ENCODE results near the gene TP53. TPM values are rescaled to one million over a fixed set of nuclear protein-coding genes. Genes with fewer than 3 reads are reported as not detected.

TP53 gene
- polyA plus RNA-seq, 1 donor (not counting 4 experiments of a cell fraction or from before 2014, with no cell fraction given), result 22.0 TPM

DNA sequence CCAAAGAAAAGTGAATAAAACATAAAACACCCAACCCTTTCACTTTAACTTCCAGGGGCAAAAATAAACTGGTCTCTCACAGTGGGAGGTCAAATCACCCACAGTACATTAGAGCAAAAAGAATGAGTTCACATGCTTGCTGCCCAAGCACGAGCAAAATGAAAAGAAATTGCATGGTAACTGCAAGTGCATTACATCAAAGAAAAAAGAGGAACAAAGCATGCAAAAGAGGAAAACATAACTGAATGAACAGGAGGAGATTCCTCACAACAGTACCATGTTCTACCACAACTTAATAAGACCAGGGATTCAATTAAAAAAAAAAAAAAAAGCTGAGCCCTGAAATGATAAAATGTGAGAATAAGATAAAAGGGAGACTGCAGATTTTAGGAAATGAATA, 42.5 kb upstream of the TP53 start:
- H3K9ac ChIP-seq (ENCODE audit: control insufficient read depth, extremely low read depth, insufficient read depth, low read length), result no peak overlapping the region
- no peaks in the 10 kb centered on the region for H3K9me1 ChIP-seq (ENCODE audit: control insufficient read depth, extremely low read depth, insufficient read depth, low read length)
- no peak overlapping the region for H2AFZ ChIP-seq (ENCODE audit: control insufficient read depth, low read length)
- DNase-seq (ENCODE audit: low read depth, low spot score), result no peak
- FAIRE-seq, result no peak
- H3K36me3 ChIP-seq (ENCODE audit: control insufficient read depth in 2 of 2, extremely low read depth in 1 of 2, insufficient read depth in 2 of 2, low read length in 2 of 2), result no peaks in the 10 kb centered on the region
- TF ChIP-seq, protein P1, sequence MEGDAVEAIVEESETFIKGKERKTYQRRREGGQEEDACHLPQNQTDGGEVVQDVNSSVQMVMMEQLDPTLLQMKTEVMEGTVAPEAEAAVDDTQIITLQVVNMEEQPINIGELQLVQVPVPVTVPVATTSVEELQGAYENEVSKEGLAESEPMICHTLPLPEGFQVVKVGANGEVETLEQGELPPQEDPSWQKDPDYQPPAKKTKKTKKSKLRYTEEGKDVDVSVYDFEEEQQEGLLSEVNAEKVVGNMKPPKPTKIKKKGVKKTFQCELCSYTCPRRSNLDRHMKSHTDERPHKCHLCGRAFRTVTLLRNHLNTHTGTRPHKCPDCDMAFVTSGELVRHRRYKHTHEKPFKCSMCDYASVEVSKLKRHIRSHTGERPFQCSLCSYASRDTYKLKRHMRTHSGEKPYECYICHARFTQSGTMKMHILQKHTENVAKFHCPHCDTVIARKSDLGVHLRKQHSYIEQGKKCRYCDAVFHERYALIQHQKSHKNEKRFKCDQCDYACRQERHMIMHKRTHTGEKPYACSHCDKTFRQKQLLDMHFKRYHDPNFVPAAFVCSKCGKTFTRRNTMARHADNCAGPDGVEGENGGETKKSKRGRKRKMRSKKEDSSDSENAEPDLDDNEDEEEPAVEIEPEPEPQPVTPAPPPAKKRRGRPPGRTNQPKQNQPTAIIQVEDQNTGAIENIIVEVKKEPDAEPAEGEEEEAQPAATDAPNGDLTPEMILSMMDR (optimal IDR thresholded peaks at IDR 0.05 in 1 of 3, IDR thresholded peaks at IDR 0.05 in 1 of 3, conservative IDR thresholded peaks at IDR 0.05 in 1 of 3; ENCODE audit: extremely low read depth in 1 of 3, insufficient read depth in 2 of 3, low read length in 3 of 3), result no peak
- no peak for TF ChIP-seq EZH2 (IDR thresholded peaks at IDR 0.05; ENCODE audit: low read length)
- H3K79me2 ChIP-seq (ENCODE audit: control insufficient read depth, insufficient read depth, low read length), result no peaks in the 10 kb centered on the region
- H3K27ac ChIP-seq (ENCODE audit: control insufficient read depth, insufficient read depth, low read length), result no peak overlapping the region
- H3K9me3 ChIP-seq (ENCODE audit: control insufficient read depth, low read depth, low read length), result no peaks in the 10 kb centered on the region
- H3K4me1 ChIP-seq (ENCODE audit: control insufficient read depth, extremely low read depth, insufficient read depth, low read length), result no peaks in the 10 kb centered on the region
- peaks cover 11% of the 10 kb centered on the region for H3K27me3 ChIP-seq (ENCODE audit: control insufficient read depth, extremely low read depth, insufficient read depth, low read length)
- H4K20me1 ChIP-seq (ENCODE audit: control insufficient read depth, extremely low read depth, insufficient read depth, low read length), result no peaks in the 10 kb centered on the region
- no peak overlapping the region for H3K4me2 ChIP-seq (ENCODE audit: control insufficient read depth, extremely low read depth, insufficient read depth, low read depth, low read length)
- dilution Hi-C loops (cut with MboI; ENCODE audit: extremely low pct_ligation_motif_present, low sequenced_read_pairs), result no loop called here
- H3K4me3 ChIP-seq (ENCODE audit: control insufficient read depth in 2 of 3, extremely low read depth in 1 of 3, insufficient read depth in 2 of 3, low read depth in 1 of 3, low read length in 3 of 3), result no peak overlapping the region

DNA sequence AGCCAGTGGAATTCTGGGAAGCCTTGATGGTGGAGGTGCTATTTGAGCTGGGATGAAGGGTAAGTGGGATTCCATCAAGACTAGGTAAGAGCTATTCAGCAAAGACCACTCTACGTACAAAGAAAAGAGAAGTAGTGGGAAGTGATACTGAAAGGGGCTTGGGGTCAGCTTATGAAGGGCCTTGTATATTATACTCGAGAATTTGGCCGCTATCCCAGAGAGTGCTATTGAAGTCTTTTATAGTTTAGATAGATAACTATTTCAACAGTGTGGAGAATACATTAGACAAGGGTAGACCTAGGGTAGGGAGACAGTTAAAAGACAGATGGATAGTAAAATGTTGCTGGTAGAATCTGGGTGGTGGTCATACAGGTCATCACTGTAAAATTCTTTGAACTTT, 40.6 kb upstream of the TP53 start:
- no peak overlapping the region for H2AFZ ChIP-seq (ENCODE audit: control insufficient read depth, low read length)
- dilution Hi-C loops (cut with MboI; ENCODE audit: extremely low pct_ligation_motif_present, low sequenced_read_pairs), result no loop called here
- no peaks in the 10 kb centered on the region for H3K79me2 ChIP-seq (ENCODE audit: control insufficient read depth, insufficient read depth, low read length)
- H3K27ac ChIP-seq (ENCODE audit: control insufficient read depth, insufficient read depth, low read length), result no peak overlapping the region
- no peaks in the 10 kb centered on the region for H3K9me3 ChIP-seq (ENCODE audit: control insufficient read depth, low read depth, low read length)
- no peak for FAIRE-seq
- no peak overlapping the region for H3K4me2 ChIP-seq (ENCODE audit: control insufficient read depth, extremely low read depth, insufficient read depth, low read depth, low read length)
- H3K4me1 ChIP-seq (ENCODE audit: control insufficient read depth, extremely low read depth, insufficient read depth, low read length), result no peaks in the 10 kb centered on the region
- H3K9ac ChIP-seq (ENCODE audit: control insufficient read depth, extremely low read depth, insufficient read depth, low read length), result no peak overlapping the region
- no peaks in the 10 kb centered on the region for H3K9me1 ChIP-seq (ENCODE audit: control insufficient read depth, extremely low read depth, insufficient read depth, low read length)
- peaks cover 2% of the 10 kb centered on the region for H3K27me3 ChIP-seq (ENCODE audit: control insufficient read depth, extremely low read depth, insufficient read depth, low read length)
- no peak overlapping the region for H3K4me3 ChIP-seq (ENCODE audit: control insufficient read depth in 2 of 3, extremely low read depth in 1 of 3, insufficient read depth in 2 of 3, low read depth in 1 of 3, low read length in 3 of 3)
- no peaks in the 10 kb centered on the region for H3K36me3 ChIP-seq (ENCODE audit: control insufficient read depth in 2 of 2, extremely low read depth in 1 of 2, insufficient read depth in 2 of 2, low read length in 2 of 2)
- TF ChIP-seq, protein P1 (optimal IDR thresholded peaks at IDR 0.05 in 1 of 3, IDR thresholded peaks at IDR 0.05 in 1 of 3, conservative IDR thresholded peaks at IDR 0.05 in 1 of 3; ENCODE audit: extremely low read depth in 1 of 3, insufficient read depth in 2 of 3, low read length in 3 of 3), result no peak
- no peak for TF ChIP-seq EZH2 (IDR thresholded peaks at IDR 0.05; ENCODE audit: low read length)
- H4K20me1 ChIP-seq (ENCODE audit: control insufficient read depth, extremely low read depth, insufficient read depth, low read length), result no peaks in the 10 kb centered on the region
- no peak for DNase-seq (ENCODE audit: low read depth, low spot score)
